DND-41 (cell line): Measurements from ENCODE around the gene CDK17.

ENCODE experiments used
- CTCF ChIP-seq: IDR thresholded peaks from 2 replicates; pipeline ENCODE4 v1.5.1; 2012; ENCODE audit warnings: borderline replicate concordance, low read length, moderate library complexity, mild to moderate bottlenecking; ENCODE audit not compliant: poor library complexity, severe bottlenecking; ENCODE audit errors: extremely low read depth
- EZH2 ChIP-seq: IDR thresholded peaks from 3 replicates; pipeline ENCODE4 v1.6.1; 2012; ENCODE audit warnings: borderline replicate concordance, low read depth, mild to moderate bottlenecking, moderate library complexity, low read length, inconsistent platforms; ENCODE audit not compliant: severe bottlenecking

GRCh38 chr12:96427269-96427729 is 27.1 kb upstream of the CDK17 start:
- TF ChIP-seq CTCF (no peak), EZH2 (no peak)
